NCI-H1694 treated with DMSO at 0.1 percent for 48 hours (cell line): ENCODE data around the gene GABRR2.

Experiments
- DNase-seq: peaks from one replicate; lab custom pipeline; 2025; lab: John Stamatoyannopoulos, UW

Gene GABRR2

DNA sequence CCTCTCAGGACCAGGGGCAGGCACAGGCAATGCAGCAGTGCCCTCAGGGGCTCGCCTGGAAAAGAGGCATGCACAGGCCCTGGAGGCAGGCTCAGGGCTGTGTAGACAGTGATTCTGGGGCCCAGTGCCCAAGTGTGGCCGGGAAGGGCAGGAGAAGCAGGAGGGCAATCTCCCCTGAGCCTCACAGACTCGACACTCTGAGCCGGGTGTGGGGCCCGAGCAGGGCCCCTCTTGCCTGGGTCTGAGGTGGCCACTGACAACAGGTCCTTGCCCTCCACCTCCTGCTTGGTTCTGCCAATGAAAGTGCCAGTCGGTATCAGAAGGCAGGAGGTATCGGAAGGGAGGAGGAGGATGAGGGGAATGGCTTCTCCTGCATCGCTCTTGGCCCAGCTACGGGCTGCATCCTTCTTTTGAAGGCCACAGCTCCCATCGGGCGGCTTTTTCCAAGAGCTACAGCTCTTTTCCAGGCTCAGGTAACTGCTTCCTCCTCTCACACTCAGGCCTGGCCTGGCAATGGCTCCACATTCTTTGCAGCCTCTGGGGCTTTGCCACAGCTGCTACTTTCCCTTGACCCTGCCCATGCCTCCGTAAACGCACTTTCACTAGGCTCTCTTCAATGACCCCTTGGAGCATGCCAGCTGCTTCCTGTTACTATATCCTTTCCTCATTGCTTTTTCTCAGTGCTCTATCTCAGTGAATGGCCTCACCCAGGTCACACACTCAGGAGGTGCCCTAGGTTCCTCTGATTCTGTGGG, 24.5 kb downstream of the GABRR2 start:
- no peak for DNase-seq

DNA sequence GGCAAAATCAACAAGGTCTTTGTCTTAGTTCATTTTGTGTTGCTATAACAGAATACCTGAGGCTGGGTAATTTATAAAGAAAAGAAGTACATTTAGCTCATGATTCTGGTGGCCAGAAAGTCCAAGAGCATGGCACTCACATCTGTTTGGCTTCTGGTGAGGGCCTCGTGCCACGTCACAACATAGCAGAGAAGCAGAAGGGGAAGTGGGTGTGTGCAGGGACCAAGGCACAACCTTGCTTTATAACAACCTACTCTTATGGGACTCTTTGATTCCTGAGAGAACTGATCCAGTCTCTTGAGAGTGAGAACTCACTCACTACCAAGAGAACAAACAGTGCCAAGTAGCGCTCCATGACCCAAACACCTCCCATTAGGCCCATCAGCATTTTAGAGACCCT, 25.4 kb downstream of the GABRR2 start:
- DNase-seq, result no peak

DNA sequence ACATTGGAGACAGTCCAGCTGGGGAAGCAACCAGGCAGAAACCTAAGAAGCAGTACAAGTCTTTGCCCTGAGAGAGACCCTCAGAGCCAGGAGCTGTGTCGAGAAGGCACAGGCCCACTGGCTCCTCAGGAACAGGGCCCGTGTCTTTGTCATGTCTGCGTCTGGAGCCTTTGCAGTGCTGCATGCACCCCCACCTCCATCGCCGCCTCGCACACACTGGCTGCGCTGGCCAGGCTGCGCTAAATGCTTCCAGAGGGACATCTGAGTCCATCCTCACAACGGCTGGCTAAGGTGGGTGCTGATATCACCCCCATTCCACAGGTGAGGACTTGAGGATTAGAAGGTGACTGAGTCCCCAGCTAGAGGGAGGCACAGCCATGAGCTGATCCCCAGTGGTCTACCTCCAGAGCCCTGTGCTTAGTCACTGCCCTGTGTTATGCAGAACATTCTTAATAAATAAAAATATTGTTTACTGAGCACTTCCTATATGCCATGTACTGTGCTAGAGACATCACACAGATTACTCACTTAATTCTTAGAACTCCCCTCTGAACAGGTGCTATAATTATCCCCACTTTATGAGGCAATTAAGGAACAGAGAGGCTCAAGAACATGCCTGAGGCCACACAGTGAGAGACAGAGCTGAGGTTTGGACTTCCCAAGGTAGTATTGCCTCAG, 27.6 kb downstream of the GABRR2 start:
- DNase-seq, result no peak

DNA sequence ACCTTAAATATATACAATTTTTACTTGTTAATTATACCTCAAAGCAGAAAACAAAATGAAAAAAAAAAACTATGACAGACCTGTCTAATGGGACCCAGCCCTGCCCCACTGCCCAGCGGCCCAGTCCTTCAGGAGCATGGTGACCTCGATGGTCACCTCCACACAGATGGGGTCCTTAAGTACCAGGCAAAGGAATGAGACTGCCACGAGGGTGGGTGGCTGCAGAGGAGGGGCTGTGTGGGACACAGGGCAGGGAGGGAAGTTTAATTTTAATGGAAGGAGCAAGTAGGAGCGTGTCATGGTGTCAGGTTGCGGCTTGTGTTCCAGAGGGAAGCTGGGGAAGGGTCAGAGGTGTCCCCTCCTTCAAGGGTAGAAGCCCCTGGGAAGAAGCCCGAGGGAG, 28.6 kb downstream of the GABRR2 start:
- DNase-seq, result no peak

DNA sequence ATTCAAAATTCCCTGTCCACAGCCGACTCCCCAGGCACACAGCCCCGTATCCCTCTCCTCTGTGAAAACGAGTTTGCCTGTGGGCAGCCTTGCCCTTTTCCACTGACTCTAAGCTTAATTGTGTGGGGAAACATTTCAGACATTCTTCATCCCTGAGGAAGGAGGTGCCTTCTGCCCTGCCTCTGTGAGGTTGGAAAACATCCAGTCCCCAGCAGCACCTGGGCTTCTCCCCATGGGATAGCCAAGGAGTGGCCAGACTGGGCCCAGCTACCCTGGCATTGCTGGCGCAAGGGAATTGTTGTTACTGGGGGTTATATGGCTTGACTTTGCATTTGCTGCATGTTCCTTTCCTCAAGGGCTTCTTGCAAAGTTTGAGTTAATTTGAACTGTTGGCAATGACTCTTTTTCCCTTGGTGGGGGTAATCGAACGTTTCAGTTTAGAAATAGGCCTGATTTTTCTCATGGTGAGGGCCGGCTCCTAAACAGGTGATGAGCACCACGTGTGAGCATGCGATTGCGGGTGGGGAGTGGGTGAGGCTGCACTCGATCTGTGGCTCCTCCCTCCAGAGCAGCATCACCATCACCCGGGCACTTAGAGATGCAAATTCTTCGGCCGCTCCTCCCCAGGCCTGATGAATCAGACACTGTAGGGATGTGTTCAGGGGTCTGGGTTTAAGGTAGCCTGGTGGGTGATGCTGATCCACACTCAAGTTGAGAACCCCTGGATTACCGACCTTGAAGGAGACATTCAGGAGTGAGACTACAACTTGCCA, 29.9 kb downstream of the GABRR2 start:
- DNase-seq, result no peak

DNA sequence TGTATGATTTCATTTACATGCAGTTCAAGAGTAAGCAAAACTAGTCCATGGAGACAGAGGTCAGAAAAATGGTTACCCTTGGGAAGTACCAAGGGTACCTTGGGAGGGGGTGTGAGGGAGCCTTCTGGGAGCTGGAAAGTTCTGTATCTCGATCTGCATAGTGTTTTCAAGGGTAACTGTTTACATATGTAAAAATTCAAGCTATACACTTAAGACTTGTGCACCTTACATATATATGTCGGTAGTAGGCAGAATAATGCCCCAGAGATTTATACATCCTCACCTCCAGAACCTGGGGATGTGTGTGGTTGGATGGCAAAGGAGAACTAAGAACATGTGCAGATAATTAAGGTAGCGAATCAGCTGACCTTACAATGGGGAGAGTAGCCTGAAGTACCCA, 31.0 kb downstream of the GABRR2 start:
- no peak for DNase-seq

DNA sequence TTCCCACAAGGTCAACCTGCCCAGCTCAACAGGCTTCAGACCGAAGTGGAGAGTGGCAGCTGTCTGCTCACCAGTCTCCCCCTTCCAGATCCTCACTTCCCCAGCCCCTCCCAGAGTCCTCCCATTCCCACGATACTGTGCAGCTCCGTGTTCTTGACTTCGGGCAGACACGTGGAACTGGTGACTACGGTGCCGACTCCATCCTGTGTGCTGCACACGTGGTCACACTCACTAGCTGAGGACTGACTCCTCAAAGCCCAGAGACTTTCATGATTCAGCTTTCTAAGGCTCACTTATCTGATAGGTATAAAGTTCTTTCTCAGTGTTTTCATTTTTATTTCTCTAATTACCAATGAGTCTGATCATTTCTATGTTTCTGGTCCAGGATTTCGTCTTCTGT, 32.4 kb downstream of the GABRR2 start:
- DNase-seq, result no peak

DNA sequence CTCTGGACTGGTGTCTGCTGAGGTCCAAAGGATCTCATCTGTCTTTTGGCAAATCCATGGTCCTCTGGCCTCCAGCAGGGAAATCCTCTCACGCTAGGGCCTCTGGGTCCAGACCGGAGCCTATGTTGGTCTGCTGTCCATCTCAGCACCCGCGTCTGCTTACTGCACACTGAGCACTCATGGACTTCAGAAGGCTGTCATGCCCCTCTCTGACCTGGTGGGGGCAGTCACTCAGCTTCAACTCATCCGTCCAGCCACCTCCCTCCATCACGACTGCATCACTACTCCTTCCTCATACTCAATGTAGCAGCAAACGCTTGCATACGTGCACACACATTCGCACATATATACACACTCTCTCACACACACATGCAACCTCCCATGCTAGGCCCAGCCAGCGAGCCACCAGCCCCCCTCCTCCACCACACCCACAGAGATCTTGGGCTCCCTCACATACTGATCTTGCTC, 33.3 kb downstream of the GABRR2 start:
- no peak for DNase-seq

DNA sequence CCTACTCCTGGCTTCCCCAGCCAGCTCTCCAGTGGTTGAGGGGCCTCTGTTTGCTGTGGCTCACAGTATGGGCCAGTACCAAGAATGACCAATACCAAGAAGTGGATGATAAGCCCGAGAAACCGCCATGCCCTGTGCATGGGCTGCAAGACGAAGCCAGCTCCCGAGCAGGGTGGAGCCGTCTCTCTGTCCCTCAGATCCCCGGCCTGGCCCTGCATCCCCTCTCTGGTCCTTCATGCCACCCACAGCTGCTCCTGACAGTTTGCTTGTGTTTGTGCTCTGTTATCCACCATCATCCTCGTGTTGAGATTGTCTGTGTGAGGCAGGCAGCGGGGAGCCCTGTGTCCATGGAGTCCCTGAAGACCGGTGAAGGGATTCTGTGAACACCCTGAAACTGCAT, 36.1 kb downstream of the GABRR2 start:
- DNase-seq, result no peak

DNA sequence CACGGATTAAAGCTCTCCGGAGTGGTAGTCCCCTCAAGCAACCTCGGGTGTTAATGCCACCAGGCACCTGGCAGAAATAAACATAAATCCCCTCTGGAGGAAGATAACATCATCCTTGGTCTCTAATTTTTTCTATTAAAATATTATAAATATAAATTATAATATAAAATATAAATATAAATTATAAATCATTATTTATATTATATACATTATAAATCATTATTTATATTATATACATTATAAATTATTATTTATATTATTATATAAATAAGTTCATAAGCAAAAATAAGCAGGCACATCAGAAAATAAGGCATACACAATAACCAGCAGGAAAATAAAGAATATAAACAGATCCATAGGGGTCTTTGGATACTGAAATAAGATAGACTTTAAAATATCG, 39.2 kb downstream of the GABRR2 start:
- DNase-seq, result no peak

DNA sequence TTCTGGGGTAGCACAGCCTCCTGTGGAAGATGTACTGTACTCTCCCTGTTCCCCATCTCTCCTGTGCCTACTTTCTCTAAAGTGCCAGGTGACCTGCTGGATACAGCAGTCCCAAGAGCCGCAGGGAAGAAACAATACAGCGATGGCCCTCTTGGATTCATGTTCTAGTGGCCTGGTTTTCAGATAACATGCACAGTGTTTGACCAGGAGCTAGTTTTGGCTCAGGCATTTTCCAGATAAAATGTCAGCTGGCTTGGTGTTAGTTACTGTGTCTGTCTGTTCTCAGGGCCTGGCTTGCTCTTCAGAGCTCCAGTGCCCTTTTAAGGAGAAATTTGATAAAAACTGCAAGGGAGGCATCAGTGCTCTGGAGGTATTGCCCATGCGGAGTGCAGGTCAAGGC, 41.3 kb downstream of the GABRR2 start:
- DNase-seq, result no peak

DNA sequence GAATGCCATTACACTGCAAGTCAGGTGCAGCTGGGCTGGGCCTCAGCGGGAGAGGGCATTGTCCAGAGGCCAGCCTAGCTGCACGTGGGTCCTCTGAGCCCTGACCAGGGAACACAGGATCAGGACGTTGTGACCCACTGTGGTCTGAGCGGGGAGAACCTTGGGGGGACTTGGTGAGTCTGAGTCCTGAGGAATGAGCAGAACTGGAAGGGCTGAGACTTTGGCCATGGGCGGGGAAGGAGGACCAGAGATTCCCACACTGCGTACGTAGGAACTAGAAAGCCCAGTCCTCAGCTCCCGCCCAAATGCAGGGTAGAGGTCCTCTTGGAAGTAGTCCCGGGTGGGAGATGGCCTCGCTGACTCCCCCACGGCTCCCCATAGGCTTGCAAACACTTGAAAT, 42.5 kb downstream of the GABRR2 start:
- no peak for DNase-seq

DNA sequence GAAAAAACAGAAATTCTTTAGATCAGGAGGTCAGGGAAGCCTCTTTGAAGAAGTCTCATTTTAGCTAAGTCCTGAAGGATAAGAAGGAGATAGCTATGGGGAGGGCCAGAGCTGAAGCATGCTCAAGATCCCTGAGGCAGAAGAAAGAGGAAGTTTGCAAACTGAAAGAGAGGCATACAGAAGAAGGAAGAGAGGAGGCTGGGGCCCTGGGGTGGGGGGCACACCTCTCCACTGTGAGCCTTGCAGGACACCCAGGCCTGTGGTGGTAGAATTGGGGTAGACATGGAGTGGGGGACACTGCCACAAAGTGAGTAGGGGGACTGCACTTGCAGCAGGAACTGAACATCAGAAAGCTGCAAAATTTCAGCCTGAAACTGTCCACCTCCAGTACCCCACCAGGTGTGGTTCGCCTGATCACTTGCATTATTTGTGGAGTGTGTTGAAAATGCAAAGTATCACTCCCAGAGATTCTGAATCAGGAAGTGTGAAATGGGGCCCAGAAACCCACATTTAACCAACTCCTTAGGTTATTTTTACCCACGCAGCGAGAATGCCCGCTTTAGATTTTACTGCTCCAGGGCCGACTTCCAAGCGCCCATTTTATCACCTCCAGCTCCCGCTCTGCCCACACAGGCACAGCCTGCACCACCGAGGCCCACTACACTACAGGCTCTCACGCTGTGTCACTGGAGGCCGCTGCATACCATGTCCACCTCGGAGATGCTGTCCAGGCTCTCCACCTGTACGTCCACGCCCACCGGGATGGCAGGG, 44.0 kb downstream of the GABRR2 start:
- DNase-seq, result no peak

DNA sequence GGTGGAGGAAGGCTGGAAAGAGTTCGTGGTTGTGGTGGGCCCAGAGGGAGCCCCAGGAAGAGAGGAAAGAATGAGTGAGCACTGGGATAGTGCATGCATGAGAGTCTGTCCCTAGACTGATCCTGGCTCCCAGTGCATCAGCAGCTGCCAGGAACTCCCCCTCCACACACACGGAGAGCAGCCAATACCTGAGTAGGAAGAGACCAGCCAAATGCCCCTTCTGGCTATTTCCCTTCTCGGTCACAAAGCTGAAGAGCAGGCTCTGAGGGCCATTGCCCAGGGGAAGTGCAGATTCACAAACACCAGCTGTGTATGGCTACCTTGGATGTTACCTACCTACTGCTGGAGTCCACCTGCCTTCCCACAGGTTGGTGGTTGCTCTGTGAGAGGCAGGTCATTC, 45.1 kb downstream of the GABRR2 start:
- DNase-seq, result no peak

DNA sequence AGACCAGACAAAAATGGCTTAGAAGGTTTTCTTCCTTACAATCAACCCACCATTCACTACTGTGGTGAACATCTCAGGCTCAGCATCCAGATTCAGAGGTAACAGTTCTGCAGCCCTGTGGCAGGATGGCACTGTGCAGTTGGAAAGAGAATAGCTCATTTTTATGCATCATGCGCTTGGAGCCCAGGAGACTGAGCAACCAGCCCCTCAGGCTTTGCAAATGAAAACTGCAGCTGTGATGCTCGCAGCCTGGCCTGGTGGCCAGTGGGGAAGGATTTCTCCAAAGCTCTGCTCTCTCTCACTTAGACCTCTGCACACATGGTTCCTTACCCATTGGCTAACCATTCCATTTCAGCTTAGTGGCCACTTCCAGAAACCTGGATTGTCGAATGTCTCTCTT, 45.8 kb downstream of the GABRR2 start:
- DNase-seq, result no peak

DNA sequence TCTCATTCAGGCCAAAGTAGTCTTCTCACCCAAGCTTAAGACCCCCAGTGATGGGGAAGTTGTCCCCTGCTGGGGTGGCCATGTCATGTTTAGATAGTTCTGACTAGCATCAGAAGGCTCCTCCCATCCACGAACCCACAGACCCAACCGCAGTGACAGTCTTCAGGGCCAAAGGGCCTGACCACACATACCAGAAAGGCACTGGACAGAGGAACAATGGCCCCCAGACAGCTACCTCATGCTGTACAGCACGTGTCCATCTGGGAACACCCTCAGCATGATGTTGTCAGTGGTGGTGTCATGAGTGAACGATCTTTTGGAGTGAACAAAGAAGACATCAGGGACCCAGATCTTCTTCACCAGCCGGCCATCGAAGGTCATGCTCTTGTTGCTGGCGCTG, 46.3 kb downstream of the GABRR2 start:
- no peak for DNase-seq

DNA sequence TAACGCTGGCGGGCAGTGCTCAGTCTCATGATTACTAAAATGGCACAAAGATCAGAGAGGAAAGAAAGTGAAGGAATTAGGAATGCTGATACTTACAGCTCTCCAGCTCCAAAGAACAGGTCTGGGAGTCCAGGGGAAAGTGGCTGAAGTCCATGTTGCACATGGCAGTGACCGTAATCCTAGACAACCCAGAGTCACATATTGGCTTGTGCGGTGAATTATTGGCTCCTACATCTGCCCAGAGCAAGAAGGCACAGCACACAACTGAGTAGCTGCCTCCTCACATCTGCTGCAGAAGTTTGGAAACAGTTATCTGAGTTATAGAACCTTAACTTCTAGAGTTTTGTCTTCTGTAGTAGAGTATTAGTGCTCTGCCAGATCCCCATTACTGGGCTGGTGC, 47.2 kb downstream of the GABRR2 start:
- DNase-seq, result no peak

DNA sequence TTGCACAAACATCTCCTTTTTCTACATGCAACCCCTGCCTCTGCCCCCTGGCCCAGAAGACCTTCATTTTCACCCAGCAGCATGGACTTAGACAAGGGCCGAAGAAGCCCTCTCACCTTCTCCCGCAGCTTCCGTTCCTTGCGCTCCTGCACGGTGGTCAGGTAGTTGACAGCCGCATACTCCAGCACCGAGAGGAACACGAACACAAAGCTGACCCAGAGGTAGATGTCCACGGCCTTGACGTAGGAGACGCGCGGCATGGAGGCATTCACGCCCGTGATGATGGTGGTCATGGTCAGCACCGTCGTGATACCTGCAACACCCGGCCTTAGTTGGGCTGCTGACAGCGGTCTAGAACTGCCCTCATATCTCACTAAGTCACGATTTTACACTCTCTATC, 50.8 kb downstream of the GABRR2 start:
- DNase-seq, result no peak

DNA sequence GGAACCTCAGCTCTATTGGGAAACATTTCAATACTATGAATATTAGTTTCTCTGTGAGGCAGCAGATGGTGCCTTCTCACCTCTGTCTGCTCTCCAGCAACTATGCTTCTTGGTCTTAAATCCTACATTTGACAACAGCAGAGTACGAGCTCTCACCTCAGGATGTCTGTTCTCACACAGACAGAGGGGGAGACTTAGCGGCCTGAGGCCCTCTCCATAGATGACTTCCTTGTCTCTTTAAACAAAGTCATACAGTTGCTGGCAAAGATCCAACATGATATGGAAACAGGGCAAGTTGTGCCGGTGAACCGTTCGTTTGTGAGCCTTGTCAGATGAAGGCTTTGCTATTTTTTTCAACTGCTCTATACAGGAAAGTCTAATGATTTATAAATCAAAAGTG, 54.3 kb downstream of the GABRR2 start:
- DNase-seq, result peak; percentile 13

DNA sequence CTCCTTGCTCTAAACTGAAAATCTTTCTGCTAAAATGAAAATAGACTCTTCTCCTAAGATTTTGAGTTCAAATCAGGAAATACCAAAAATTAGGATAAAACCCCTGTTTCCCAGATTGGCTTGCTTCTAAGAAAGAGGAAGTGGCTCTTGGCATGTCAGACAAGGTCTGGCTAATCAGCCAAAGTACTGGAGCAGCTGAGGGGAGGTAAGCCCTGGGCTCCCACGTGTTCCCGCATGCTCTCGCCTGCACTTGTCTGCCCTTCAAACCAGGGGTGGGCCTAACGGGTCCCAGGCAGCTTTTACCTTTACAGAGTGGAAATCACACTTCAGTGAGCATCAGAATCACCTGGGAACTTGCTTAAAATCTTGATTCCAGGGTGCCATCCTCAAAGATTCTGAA, 54.8 kb downstream of the GABRR2 start:
- DNase-seq, result no peak

DNA sequence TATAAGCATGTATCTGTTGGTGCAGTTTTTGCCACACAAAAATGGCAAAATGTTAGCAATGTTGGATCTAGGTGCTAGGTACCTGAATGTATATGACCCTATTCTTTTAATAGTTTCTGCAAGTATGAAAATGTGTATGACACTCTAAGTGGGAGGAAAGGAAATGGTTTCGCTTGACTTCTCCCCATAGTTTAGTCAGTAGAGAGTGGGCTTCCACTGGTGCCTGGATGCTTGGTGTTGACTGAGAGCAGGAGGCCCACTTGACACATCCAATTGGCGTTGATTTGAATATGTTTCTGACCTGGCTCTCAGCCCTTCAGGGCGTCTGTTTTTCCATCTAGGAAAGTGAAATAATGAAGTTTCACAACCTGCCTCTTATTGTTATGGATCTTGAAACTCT, 56.2 kb downstream of the GABRR2 start:
- DNase-seq, result no peak

DNA sequence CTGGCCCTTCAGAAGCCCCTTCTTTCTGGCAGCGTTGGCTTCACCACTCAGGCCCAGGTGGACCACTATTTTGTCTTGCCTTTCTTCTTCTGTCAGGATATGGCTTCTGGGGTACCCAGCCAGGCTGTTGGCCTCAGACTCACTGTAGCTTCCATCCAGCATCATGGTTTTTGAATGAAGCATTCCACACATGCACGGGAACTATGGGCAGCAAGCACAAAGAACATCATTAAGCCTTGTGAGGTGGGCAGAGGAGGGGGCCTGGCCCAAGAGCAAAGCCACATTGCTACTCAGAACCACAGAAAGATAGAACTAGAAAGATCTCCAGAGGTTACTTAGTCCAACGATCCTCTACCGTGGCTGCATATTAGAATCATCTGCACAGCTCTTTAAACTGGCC, 57.3 kb downstream of the GABRR2 start:
- no peak for DNase-seq
